GM12872 (cell line): ENCODE measurements around the gene NEBL.

Experiments used
- CTCF ChIP-seq: IDR thresholded peaks from 3 replicates; pipeline ENCODE4 v1.5.1; 2011; ENCODE audit warnings: low read depth, mild to moderate bottlenecking, low read length, moderate library complexity; ENCODE audit not compliant: insufficient read depth

Gene NEBL

GRCh38 chr10:20748551-20748950 lies 148.6 kb downstream of the NEBL start:
- no peak for TF ChIP-seq CTCF

- no peak for TF ChIP-seq CTCF
Observed at GRCh38 chr10:20747782-20748181, 149.3 kb downstream of the NEBL start.

GRCh38 chr10:20746856-20747255 lies 150.3 kb downstream of the NEBL start:
- no peak for TF ChIP-seq CTCF

GRCh38 chr10:20745556-20746375 lies 151.3 kb downstream of the NEBL start:
- TF ChIP-seq CTCF, result no peak

GRCh38 chr10:20744821-20745220 lies 152.3 kb downstream of the NEBL start:
- no peak for TF ChIP-seq CTCF

DNA sequence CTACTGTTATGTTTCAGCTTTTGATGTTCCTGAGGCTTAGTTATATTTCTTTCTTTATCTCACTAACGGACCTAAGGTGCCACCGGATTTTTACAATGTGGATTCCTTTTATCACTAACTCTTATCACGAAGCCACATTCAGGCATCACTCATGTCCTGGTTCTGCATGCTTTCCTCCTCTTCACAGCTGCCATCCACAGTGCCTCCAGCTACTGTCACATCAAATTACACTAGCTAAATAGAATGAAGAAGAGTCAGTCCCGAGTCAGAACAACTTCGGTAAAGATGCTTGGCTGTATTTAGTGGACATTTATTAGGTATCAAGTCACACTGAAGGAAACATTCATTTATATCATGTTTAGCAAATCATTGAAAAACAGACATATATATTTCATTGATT lies 153.2 kb downstream of the NEBL start:
- TF ChIP-seq CTCF, result no peak

- TF ChIP-seq CTCF, result no peak
Observed at GRCh38 chr10:20742737-20743541, 154.2 kb downstream of the NEBL start.
